PC-9 (cell line): ENCODE data around the gene SLK. TPM values are rescaled to one million over a fixed set of nuclear protein-coding genes. Genes with fewer than 3 reads are reported as not detected.
A peak's percentile ranks its signal among the peaks of the same experiment; 100 is the strongest.

Source experiments
- BruUV-seq: library from RNA; stranded (reverse); fragments of 400-500 nt; replicated peaks from 2 replicates; lab custom pipeline; 2021; lab: Mats Ljungman, UMichigan
- CTCF ChIA-PET: fragments of 300-600 bp; sonication (Branson Sonifier 250); formaldehyde crosslinking; loops from one replicate; lab custom pipeline; 2022; ENCODE audit warnings: antibody characterized with exemption; lab: Charles Lee
- POLR2A ChIA-PET: fragments of 300-600 bp; sonication (Branson Sonifier 250); formaldehyde crosslinking; loops from one replicate; lab custom pipeline; 2022; ENCODE audit warnings: antibody characterized with exemption; ENCODE audit not compliant: unreplicated experiment; lab: Charles Lee
- DNase-seq, 2 experiments: peaks; one replicate each; pipeline versions ENCODE4 v3.0.0 to v3.0.0-alpha.2; 2015 to 2022; ENCODE audit warnings: mixed read lengths in 1 of 2
- H2AFZ ChIP-seq: fragments of 200-600 bp; sonication (generic); 2 replicates; pipeline ENCODE4 v1.8.1; 2017; ENCODE audit warnings: antibody characterized with exemption
- H3F3A ChIP-seq: fragments of 200-600 bp; sonication (generic); 2 replicates; pipeline ENCODE4 v1.8.1; 2017; ENCODE audit warnings: antibody characterized with exemption, mild to moderate bottlenecking, low read depth; ENCODE audit not compliant: insufficient read depth
- H3K27ac ChIP-seq: fragments of 200-600 bp; sonication (generic); 2 replicates; pipeline ENCODE4 v1.6.1; 2016; ENCODE audit warnings: mixed run types
- H3K27me3 ChIP-seq: fragments of 200-600 bp; sonication (generic); 2 replicates; pipeline ENCODE4 v1.6.1; 2016; ENCODE audit warnings: low read depth, mixed run types; ENCODE audit not compliant: insufficient read depth
- H3K36me3 ChIP-seq: fragments of 200-600 bp; sonication (generic); 2 replicates; pipeline ENCODE4 v1.6.1; 2016; ENCODE audit warnings: low read depth, mixed run types
- H3K4me1 ChIP-seq: fragments of 200-600 bp; sonication (generic); replicated peaks from 2 replicates; pipeline ENCODE4 v1.6.1; 2016; ENCODE audit warnings: mixed run types; ENCODE audit not compliant: insufficient read depth
- H3K4me2 ChIP-seq: fragments of 200-600 bp; sonication (generic); 2 replicates; pipeline ENCODE4 v1.6.1; 2017; ENCODE audit warnings: mixed run types
- H3K4me3 ChIP-seq: fragments of 200-600 bp; sonication (generic); 2 replicates; pipeline ENCODE4 v1.6.1; 2016; ENCODE audit warnings: mixed run types
- H3K79me2 ChIP-seq: fragments of 200-600 bp; sonication (generic); 2 replicates; pipeline ENCODE4 v1.6.1; 2017; ENCODE audit warnings: low read depth, mixed run types
- H3K9me2 ChIP-seq: fragments of 200-600 bp; sonication (generic); 2 replicates; pipeline ENCODE4 v1.8.1; 2017; ENCODE audit warnings: mild to moderate bottlenecking; ENCODE audit not compliant: insufficient read depth
- H3K9me3 ChIP-seq: fragments of 200-600 bp; sonication (generic); 2 replicates; pipeline ENCODE4 v1.8.1; 2016; ENCODE audit warnings: low read depth; ENCODE audit not compliant: insufficient read depth
- H4K20me1 ChIP-seq: fragments of 200-600 bp; sonication (generic); 2 replicates; pipeline ENCODE4 v1.8.1; 2017; ENCODE audit not compliant: insufficient read depth
- CTCF ChIP-seq: fragments of 200-600 bp; sonication (generic); conservative IDR thresholded peaks from 2 replicates; pipeline ENCODE4 v1.6.1; 2017; ENCODE audit warnings: mixed run types, antibody characterized with exemption, mild to moderate bottlenecking, moderate library complexity
- EZH2 ChIP-seq: fragments of 200-600 bp; sonication (generic); IDR thresholded peaks from 2 replicates; pipeline ENCODE4 v1.8.0; 2017; ENCODE audit warnings: antibody characterized with exemption, low read depth
- intact Hi-C: fragments of 100-400 bp; cut with micrococcal nuclease; formaldehyde crosslinking; loops from one replicate; pipeline ENCODE4 v1.10.0; 2022; ENCODE audit not compliant: unreplicated experiment
- total RNA-seq: library from RNA; stranded (reverse); gene quantifications from 2 replicates; pipeline ENCODE4 v1.2.3, GENCODE V29; 2021

SLK gene
- total RNA-seq, 1 experiment from 2014 or later = 30.4 TPM

- peaks cover 17% of the 10 kb centered on the region for H3K4me1 ChIP-seq
- intact Hi-C loops = loop anchor here (1.0 to 5.0 kb wide), 3 partner anchors 50 to 154 kb away; partner anchors contain the start of gene STN1
- no peak for TF ChIP-seq EZH2
- no peak for TF ChIP-seq CTCF
- peaks cover 51% of the 10 kb centered on the region for H3K79me2 ChIP-seq
- peak overlapping the region; percentile 99 for H3K4me3 ChIP-seq
- H3K36me3 ChIP-seq = no peaks in the 10 kb centered on the region
- POLR2A ChIA-PET = interaction anchor here (0.7 to 1.1 kb wide), 2 partner anchors 50 to 73 kb away, joined by 4 to 5 read pairs; partner anchors contain the start of gene STN1
- DNase-seq = no peak
- BruUV-seq = TSS peak; percentile 41
- H3F3A ChIP-seq = no peaks in the 10 kb centered on the region
- peak overlapping the region; percentile 77; the same call in 1 of the 2 replicates for H2AFZ ChIP-seq
- CTCF ChIA-PET = interaction anchor here (0.6 to 1.0 kb wide), 2 partner anchors 77 to 607 kb away, joined by 4 read pairs; no protein-coding TSS in a partner anchor
- no peaks in the 10 kb centered on the region for H3K9me3 ChIP-seq
- no peaks in the 10 kb centered on the region for H3K27me3 ChIP-seq
- no peaks in the 10 kb centered on the region for H3K9me2 ChIP-seq
- H3K27ac ChIP-seq = peak overlapping the region; percentile 54
- peaks cover 20% of the 10 kb centered on the region for H4K20me1 ChIP-seq
- peak overlapping the region; percentile 94 for H3K4me2 ChIP-seq
These were observed 620 bp downstream of the SLK start for GRCh38 chr10:103967448-103968071.

GRCh38 chr10:103968441-103969391 is 1.8 kb downstream of the SLK start:
- ChIA-PET POLR2A (interaction anchor here (0.7 to 1.1 kb wide), 2 partner anchors 51 to 74 kb away, joined by 4 to 5 read pairs; partner anchors contain the start of gene STN1), CTCF (interaction anchor here (0.6 to 1.0 kb wide), 2 partner anchors 78 to 608 kb away, joined by 4 read pairs; no protein-coding TSS in a partner anchor)
- Histone ChIP-seq H3K79me2 (peaks cover 62% of the 10 kb centered on the region), H3K4me3 (peak overlapping the region; percentile 99), H2AFZ (no peak overlapping the region), H3K4me1 (peaks cover 13% of the 10 kb centered on the region), H3K9me2 (no peaks in the 10 kb centered on the region), H3F3A (no peaks in the 10 kb centered on the region), H3K27ac (peak overlapping the region; percentile 44), H3K9me3 (no peaks in the 10 kb centered on the region), H3K36me3 (0 out of 2 replicates have a peak, but pooled peaks cover 4% of the 10 kb centered on the region), H4K20me1 (peaks cover 24% of the 10 kb centered on the region), H3K27me3 (no peaks in the 10 kb centered on the region), H3K4me2 (peak overlapping the region; percentile 94)
- intact Hi-C loops = loop anchor here (2.0 to 5.0 kb wide), 2 partner anchors 51 to 74 kb away; partner anchors contain the start of gene STN1
- no TSS peak for BruUV-seq
- no peak for TF ChIP-seq CTCF
- no peak for TF ChIP-seq EZH2
- no peak for DNase-seq

GRCh38 chr10:103969436-103969835 is 2.5 kb downstream of the SLK start:
- peaks cover 24% of the 10 kb centered on the region for H4K20me1 ChIP-seq
- H3K4me3 ChIP-seq = peak overlapping the region; percentile 99
- 0 out of 2 replicates have a peak, but pooled peaks cover 4% of the 10 kb centered on the region for H3K36me3 ChIP-seq
- peak overlapping the region; percentile 94 for H3K4me2 ChIP-seq
- H3K79me2 ChIP-seq = peaks cover 67% of the 10 kb centered on the region
- no TSS peak for BruUV-seq
- no peaks in the 10 kb centered on the region for H3K9me3 ChIP-seq
- no peaks in the 10 kb centered on the region for H3K27me3 ChIP-seq
- no peak overlapping the region for H2AFZ ChIP-seq
- peaks cover 13% of the 10 kb centered on the region for H3K4me1 ChIP-seq
- ChIA-PET CTCF (no interaction called here), POLR2A (interaction anchor here (1.0 kb wide), 1 partner anchor 75 kb away, joined by 3 read pairs; no protein-coding TSS in a partner anchor)
- peak overlapping the region; percentile 44 for H3K27ac ChIP-seq
- TF ChIP-seq CTCF = no peak
- TF ChIP-seq EZH2 = no peak
- intact Hi-C loops = loop anchor here (2.0 to 5.0 kb wide), 2 partner anchors 52 to 75 kb away; partner anchors contain the start of gene STN1
- H3K9me2 ChIP-seq = no peaks in the 10 kb centered on the region
- no peak for DNase-seq
- H3F3A ChIP-seq = no peaks in the 10 kb centered on the region
